ENCODE results near the gene MRPS2. TPM values are rescaled to one million over a fixed set of nuclear protein-coding genes. Genes with fewer than 3 reads are reported as not detected.

MRPS2 gene
- total and polyA plus RNA-seq, 9 of the 15 experiments (the other 6 are each of a cell fraction or from before 2014, with no cell fraction given) = 8.0 to 167 (median 81.3) TPM

- TF ChIP-seq KHSRP (IDR thresholded peaks at IDR 0.05) (no peak), RERE (CRISPR knock-in tag; IDR thresholded peaks at IDR 0.05; ENCODE audit: borderline replicate concordance) (no peak), ARID3B (CRISPR knock-in tag; IDR thresholded peaks at IDR 0.05; ENCODE audit: borderline replicate concordance) (no peak), RBBP5 (IDR thresholded peaks at IDR 0.05; ENCODE audit: borderline replicate concordance, insufficient read depth, low read length, poor library complexity, severe bottlenecking) (no peak), PHTF2 (CRISPR knock-in tag; IDR thresholded peaks at IDR 0.05) (no peak), ILF3 (IDR thresholded peaks at IDR 0.05; ENCODE audit: borderline replicate concordance) (no peak), SMAD1 (IDR thresholded peaks at IDR 0.05; ENCODE audit: low read depth, low read length, partially characterized antibody) (no peak), TCFL5 (CRISPR knock-in tag; conservative IDR thresholded peaks at IDR 0.05) (no peak), FOXA1 (IDR thresholded peaks at IDR 0.05; ENCODE audit: borderline replicate concordance) (no peak), RAD51 (IDR thresholded peaks at IDR 0.05; ENCODE audit: borderline replicate concordance, low read depth) (no peak), PYGO2 (tag; IDR thresholded peaks at IDR 0.05) (no peak), KDM5B (IDR thresholded peaks at IDR 0.05; ENCODE audit: insufficient replicate concordance, low read depth, low read length) (peak; percentile 29), MAX (CRISPR knock-in tag; IDR thresholded peaks at IDR 0.05) (no peak; the same call in 1 of the 2 replicates), GABPA (tag; conservative IDR thresholded peaks at IDR 0.05; ENCODE audit: low read depth) (peak; percentile 57), FOXP1 (CRISPR knock-in tag; IDR thresholded peaks at IDR 0.05) (no peak), KDM4B (IDR thresholded peaks at IDR 0.05; ENCODE audit: borderline replicate concordance in 2 of 2, low read depth in 1 of 2) (no peak), NFATC3 (IDR thresholded peaks at IDR 0.05) (no peak)
Measured at GRCh38 chr9:135468854-135469521, 31.5 kb upstream of the MRPS2 start (continued).
